GM23338 (cell line): ENCODE data around the gene STING1. TPM values are rescaled to one million over a fixed set of nuclear protein-coding genes. Genes with fewer than 3 reads are reported as not detected.
A peak's percentile ranks its signal among the peaks of the same experiment; 100 is the strongest.
"Not testable (repeated sequence)": the region's sequence is repeated elsewhere in the genome, so short reads cannot be mapped to it uniquely, and the experiment has no call there.

Experiments
- ATAC-seq: fragments of 200-7000 bp; cut with Tn5 transposase; 3 replicates; pipeline ENCODE4 v1.9.1; 2020
- DNase-seq: peaks from one replicate; pipeline ENCODE4 v3.0.0-alpha.2; 2015; ENCODE audit warnings: low spot score
- H2AFZ ChIP-seq: fragments of 200-600 bp; sonication (generic); 2 replicates; pipeline ENCODE4 v1.8.0; 2016; ENCODE audit warnings: antibody characterized with exemption, mild to moderate bottlenecking, moderate library complexity
- H3F3A ChIP-seq: fragments of 200-600 bp; sonication (generic); replicated peaks from 2 replicates; pipeline ENCODE4 v1.8.0; 2017; ENCODE audit warnings: antibody characterized with exemption, mixed run types, low read depth
- H3K27ac ChIP-seq: fragments of 200-600 bp; sonication (generic); 2 replicates; pipeline ENCODE4 v1.6.1; 2016; ENCODE audit warnings: low read depth
- H3K27me3 ChIP-seq: fragments of 200-600 bp; sonication (generic); 2 replicates; pipeline ENCODE4 v1.8.0; 2016; ENCODE audit warnings: mild to moderate bottlenecking, mixed run types, moderate library complexity; ENCODE audit not compliant: insufficient read depth
- H3K36me3 ChIP-seq: fragments of 200-600 bp; sonication (generic); 2 replicates; pipeline ENCODE4 v1.8.0; 2016; ENCODE audit warnings: mild to moderate bottlenecking; ENCODE audit not compliant: insufficient read depth
- H3K4me1 ChIP-seq: fragments of 200-600 bp; sonication (generic); 2 replicates; pipeline ENCODE4 v1.8.0; 2016; ENCODE audit warnings: mild to moderate bottlenecking, moderate library complexity; ENCODE audit not compliant: insufficient read depth
- H3K4me2 ChIP-seq: fragments of 200-600 bp; sonication (generic); 2 replicates; pipeline ENCODE4 v1.7.1; 2017; ENCODE audit warnings: mixed run types
- H3K4me3 ChIP-seq: fragments of 200-600 bp; sonication (generic); 2 replicates; pipeline ENCODE4 v1.6.1; 2016; ENCODE audit warnings: mixed run types
- H3K79me2 ChIP-seq: fragments of 200-600 bp; sonication (generic); replicated peaks from 2 replicates; pipeline ENCODE4 v1.8.0; 2017; ENCODE audit warnings: mild to moderate bottlenecking; ENCODE audit not compliant: insufficient read depth
- H3K9me2 ChIP-seq: fragments of 200-600 bp; sonication (generic); 2 replicates; pipeline ENCODE4 v1.8.0; 2017; ENCODE audit not compliant: insufficient read depth
- H4K20me1 ChIP-seq: fragments of 200-600 bp; sonication (generic); replicated peaks from 2 replicates; pipeline ENCODE4 v1.8.0; 2017; ENCODE audit warnings: mild to moderate bottlenecking; ENCODE audit not compliant: insufficient read depth
- H3K27ac Mint-ChIP-seq: 2 replicates; pipeline ENCODE4 v1.8.0; 2020; ENCODE audit warnings: inconsistent platforms, mild to moderate bottlenecking, moderate library complexity, mixed read lengths
- H3K27me3 Mint-ChIP-seq: 3 replicates; pipeline ENCODE4 v1.8.0; 2022; ENCODE audit warnings: low read depth, mild to moderate bottlenecking, moderate library complexity, mixed read lengths, inconsistent platforms; ENCODE audit not compliant: insufficient read depth, poor library complexity
- H3K36me3 Mint-ChIP-seq: 3 replicates; pipeline ENCODE4 v1.8.0; 2021; ENCODE audit warnings: low read depth, mild to moderate bottlenecking, inconsistent platforms, moderate library complexity, mixed read lengths
- H3K4me1 Mint-ChIP-seq: 3 replicates; pipeline ENCODE4 v1.8.0; 2020; ENCODE audit warnings: mild to moderate bottlenecking, inconsistent platforms, mixed read lengths
- H3K4me3 Mint-ChIP-seq: 3 replicates; pipeline ENCODE4 v1.8.0; 2021; ENCODE audit warnings: moderate library complexity, mild to moderate bottlenecking, inconsistent platforms, mixed read lengths
- H3K9me3 Mint-ChIP-seq: 3 replicates; pipeline ENCODE4 v1.8.0; 2020; ENCODE audit warnings: moderate library complexity, mild to moderate bottlenecking, inconsistent platforms, mixed read lengths
- EZH2phosphoT487 ChIP-seq: fragments of 200-600 bp; sonication (generic); IDR thresholded peaks from one replicate; pipeline ENCODE4 v1.8.1; 2018; ENCODE audit warnings: antibody characterized with exemption; ENCODE audit not compliant: unreplicated experiment
- POLR2AphosphoS5 ChIP-seq: IDR thresholded peaks from 2 replicates; pipeline ENCODE4 v1.6.1; 2016; ENCODE audit warnings: antibody characterized with exemption, low read depth
- REST ChIP-seq: IDR thresholded peaks from one replicate; pipeline ENCODE4 v1.6.1; 2018; ENCODE audit warnings: antibody characterized with exemption; ENCODE audit not compliant: unreplicated experiment
- STAT1 ChIP-seq: IDR thresholded peaks from one replicate; pipeline ENCODE4 v1.6.1; 2016; ENCODE audit warnings: antibody characterized with exemption; ENCODE audit not compliant: unreplicated experiment
- ZNF114 ChIP-seq: fragments of 250-450 bp; sonication (Bioruptor Pico); IDR thresholded peaks from 2 replicates; pipeline ENCODE4 v1.5.0; 2020; ENCODE audit warnings: mild to moderate bottlenecking, moderate library complexity
- ZNF462 ChIP-seq: fragments of 250-450 bp; sonication (Bioruptor Pico); IDR thresholded peaks from 2 replicates; pipeline ENCODE4 v1.5.0; 2020; ENCODE audit warnings: mild to moderate bottlenecking, moderate library complexity
- polyA plus RNA-seq: library from polyadenylated mRNA; unstranded; fragments of >200 nt; fragmentation: Nextera tagmentation; extraction: Ambion mirVana; gene quantifications from 2 replicates; pipeline ENCODE4 v1.2.1, GENCODE V29; 2016
- total RNA-seq: library from RNA; depleted of rRNA; stranded (reverse); fragments of >200 nt; shearing (Covaris generic); gene quantifications from 2 replicates; pipeline ENCODE4 v1.2.3, GENCODE V29; 2014

Gene STING1
- total and polyA plus RNA-seq, 2 experiments from 2014 or later: 0.66 TPM; not detected in 1

DNA sequence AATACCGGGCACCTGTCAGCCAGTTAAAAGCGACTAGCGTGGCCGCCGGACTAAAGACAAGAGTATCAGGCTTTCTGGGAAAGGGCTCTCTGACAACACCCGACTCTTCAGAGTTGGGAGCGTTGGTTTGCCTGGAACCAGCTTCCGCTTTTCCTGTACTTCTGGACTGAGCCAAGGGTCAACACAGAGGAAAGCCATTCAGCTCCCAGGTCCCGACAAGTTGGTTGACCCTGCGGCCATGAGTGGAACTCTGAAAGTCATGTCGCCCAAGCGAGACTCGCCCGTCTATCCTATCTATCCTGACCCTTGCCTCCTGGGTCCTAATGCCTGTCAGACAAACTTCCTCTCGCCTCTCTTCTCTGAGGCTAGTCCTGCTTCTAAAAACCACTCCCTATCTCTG, 21.3 kb upstream of the STING1 start:
- TF ChIP-seq POLR2AphosphoS5: peak; percentile 46
- not testable (repeated sequence) for H3K9me3 Mint-ChIP-seq, H3K36me3 ChIP-seq, H3K27ac Mint-ChIP-seq, H3K27ac ChIP-seq, H3K27me3 ChIP-seq, H3K36me3 Mint-ChIP-seq, H3K27me3 Mint-ChIP-seq, H4K20me1 ChIP-seq, H3F3A ChIP-seq, ATAC-seq, H3K79me2 ChIP-seq, H3K9me2 ChIP-seq
- peak overlapping the region; percentile 49 for H3K4me3 ChIP-seq
- peak overlapping the region; percentile 74 for H3K4me2 ChIP-seq
- H2AFZ ChIP-seq: peak overlapping the region; percentile 80
- Mint-ChIP-seq H3K4me1 (peaks cover 26% of the 10 kb centered on the region), H3K4me3 (peak overlapping the region; percentile 53)
- DNase-seq: peak; percentile 55
- H3K4me1 ChIP-seq: peaks cover 23% of the 10 kb centered on the region

- H3K4me1 ChIP-seq: peaks cover 23% of the 10 kb centered on the region
- H3K36me3 Mint-ChIP-seq, H3K27me3 ChIP-seq, H3K9me2 ChIP-seq, H4K20me1 ChIP-seq, H3K79me2 ChIP-seq, H3K9me3 Mint-ChIP-seq, ATAC-seq, H3K36me3 ChIP-seq, H3F3A ChIP-seq, DNase-seq, H3K27ac ChIP-seq, H3K27ac Mint-ChIP-seq, H3K27me3 Mint-ChIP-seq: not testable (repeated sequence)
- H3K4me1 Mint-ChIP-seq: peaks cover 26% of the 10 kb centered on the region
- peak overlapping the region; percentile 49; the same call in 1 of the 2 replicates for H3K4me3 ChIP-seq
- H3K4me3 Mint-ChIP-seq: peak overlapping the region; percentile 53; the same call in 1 of the 3 replicates
- peak; percentile 96; the same call in 1 of the 2 replicates for TF ChIP-seq ZNF114 (CRISPR knock-in tag)
- peak overlapping the region; percentile 80 for H2AFZ ChIP-seq
- peak overlapping the region; percentile 74 for H3K4me2 ChIP-seq
Measured at GRCh38 chr5:139503036-139503817, 20.7 kb upstream of the STING1 start.

GRCh38 chr5:139501381-139501780, 18.8 kb upstream of the STING1 start:
- Histone ChIP-seq H3K79me2 (no peaks in the 10 kb centered on the region), H3K36me3 (no peaks in the 10 kb centered on the region), H3K27ac (no peak overlapping the region), H3K4me2 (no peak overlapping the region), H3F3A (no peaks in the 10 kb centered on the region), H4K20me1 (no peaks in the 10 kb centered on the region), H3K4me3 (no peak overlapping the region), H2AFZ (no peak overlapping the region), H3K27me3 (no peaks in the 10 kb centered on the region), H3K9me2 (no peaks in the 10 kb centered on the region), H3K4me1 (peaks cover 23% of the 10 kb centered on the region)
- H3K4me1 Mint-ChIP-seq: peaks cover 26% of the 10 kb centered on the region
- H3K4me3 Mint-ChIP-seq: no peak overlapping the region
- no peak for DNase-seq
- no peak for ATAC-seq
- no peak overlapping the region for H3K27ac Mint-ChIP-seq
- H3K9me3 Mint-ChIP-seq: peaks cover 9% of the 10 kb centered on the region; the same call in 2 of the 3 replicates
- peaks cover 10% of the 10 kb centered on the region for H3K27me3 Mint-ChIP-seq
- peaks cover 7% of the 10 kb centered on the region; the same call in 1 of the 3 replicates for H3K36me3 Mint-ChIP-seq
- no peak for TF ChIP-seq EZH2phosphoT487
- TF ChIP-seq POLR2AphosphoS5: no peak
- no peak for TF ChIP-seq REST
- TF ChIP-seq STAT1: no peak
- no peak for TF ChIP-seq ZNF462 (CRISPR knock-in tag)
- no peak for TF ChIP-seq ZNF114 (CRISPR knock-in tag)
